Panc1 (cell line): Measurements from ENCODE around the gene SPEM3.
"Not testable (repeated sequence)": the region's sequence is repeated elsewhere in the genome, so short reads cannot be mapped to it uniquely, and the experiment has no call there.

ENCODE experiments used
- SIN3A ChIP-seq: IDR thresholded peaks from 2 replicates; pipeline ENCODE4 v1.6.1; 2012; ENCODE audit warnings: low read depth, mild to moderate bottlenecking, low read length, moderate library complexity, borderline replicate concordance; ENCODE audit not compliant: insufficient read depth
- TF ChIP-seq, protein P1 (sequence below): fragments of 450-650 bp; IDR thresholded peaks from 2 replicates; pipeline ENCODE4 v1.5.1; 2017; ENCODE audit warnings: mild to moderate bottlenecking

DNA sequence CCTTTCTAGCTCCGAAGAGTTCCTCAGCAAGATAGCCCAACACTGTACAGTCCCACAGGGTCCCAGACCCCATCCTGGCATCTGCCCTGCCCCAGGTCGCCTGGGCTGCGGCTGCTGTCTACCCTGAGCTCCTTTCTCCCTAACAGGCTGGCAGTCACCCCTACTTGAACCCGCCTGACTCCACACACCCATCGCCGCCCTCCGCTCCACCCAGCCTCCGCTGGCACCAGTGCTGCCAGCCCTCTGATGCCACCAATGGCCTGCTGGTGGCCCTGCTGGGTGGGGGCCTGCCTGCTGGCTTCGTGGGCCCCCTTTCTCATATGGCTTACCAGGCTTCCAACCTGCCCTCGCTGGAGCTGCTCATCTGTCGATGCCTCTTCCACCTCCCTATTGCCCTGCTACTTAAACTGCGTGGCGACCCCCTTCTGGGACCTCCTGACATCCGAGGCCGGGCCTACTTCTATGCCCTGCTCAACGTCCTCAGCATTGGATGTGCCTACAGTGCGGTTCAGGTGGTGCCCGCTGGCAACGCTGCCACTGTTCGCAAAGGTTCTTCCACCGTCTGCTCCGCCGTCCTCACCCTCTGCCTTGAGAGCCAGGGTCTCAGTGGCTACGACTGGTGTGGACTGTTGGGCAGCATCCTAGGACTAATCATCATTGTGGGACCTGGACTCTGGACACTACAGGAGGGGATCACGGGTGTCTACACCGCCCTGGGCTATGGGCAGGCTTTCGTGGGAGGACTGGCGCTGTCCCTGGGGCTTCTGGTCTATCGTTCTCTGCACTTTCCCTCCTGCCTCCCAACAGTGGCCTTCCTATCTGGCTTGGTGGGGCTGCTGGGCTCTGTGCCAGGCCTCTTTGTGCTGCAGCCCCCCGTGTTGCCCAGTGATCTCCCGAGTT lies 53.4 kb downstream of the SPEM3 start:
- TF ChIP-seq, protein P1, sequence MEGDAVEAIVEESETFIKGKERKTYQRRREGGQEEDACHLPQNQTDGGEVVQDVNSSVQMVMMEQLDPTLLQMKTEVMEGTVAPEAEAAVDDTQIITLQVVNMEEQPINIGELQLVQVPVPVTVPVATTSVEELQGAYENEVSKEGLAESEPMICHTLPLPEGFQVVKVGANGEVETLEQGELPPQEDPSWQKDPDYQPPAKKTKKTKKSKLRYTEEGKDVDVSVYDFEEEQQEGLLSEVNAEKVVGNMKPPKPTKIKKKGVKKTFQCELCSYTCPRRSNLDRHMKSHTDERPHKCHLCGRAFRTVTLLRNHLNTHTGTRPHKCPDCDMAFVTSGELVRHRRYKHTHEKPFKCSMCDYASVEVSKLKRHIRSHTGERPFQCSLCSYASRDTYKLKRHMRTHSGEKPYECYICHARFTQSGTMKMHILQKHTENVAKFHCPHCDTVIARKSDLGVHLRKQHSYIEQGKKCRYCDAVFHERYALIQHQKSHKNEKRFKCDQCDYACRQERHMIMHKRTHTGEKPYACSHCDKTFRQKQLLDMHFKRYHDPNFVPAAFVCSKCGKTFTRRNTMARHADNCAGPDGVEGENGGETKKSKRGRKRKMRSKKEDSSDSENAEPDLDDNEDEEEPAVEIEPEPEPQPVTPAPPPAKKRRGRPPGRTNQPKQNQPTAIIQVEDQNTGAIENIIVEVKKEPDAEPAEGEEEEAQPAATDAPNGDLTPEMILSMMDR, result not testable (repeated sequence)
- not testable (repeated sequence) for TF ChIP-seq SIN3A
